H1 (cell line): ENCODE results near the gene ABI3BP. TPM values are rescaled to one million over a fixed set of nuclear protein-coding genes. Genes with fewer than 3 reads are reported as not detected.

Source experiments
- CTCF ChIA-PET: fragments of 300-600 bp; sonication (Branson Sonifier 250); formaldehyde crosslinking; loops from one replicate; lab custom pipeline; 2021; ENCODE audit not compliant: partially characterized antibody; lab: Charles Lee
- POLR2A ChIA-PET: fragments of 300-600 bp; sonication (Branson Sonifier 250); formaldehyde crosslinking; loops from one replicate; lab custom pipeline; 2021; ENCODE audit warnings: inconsistent platforms; ENCODE audit not compliant: partially characterized antibody; lab: Charles Lee
- DNase-seq, 2 experiments: peaks; one replicate each; pipeline versions ENCODE4 v3.0.0 to v3.0.0-alpha.2; 2010 to 2022; ENCODE audit warnings: low spot score in 2 of 2, low read depth in 1 of 2, mixed read lengths in 1 of 2
- FAIRE-seq: peaks from 2 replicates; lab custom pipeline; 2011; peaks lifted over from hg19 to GRCh38; lab: Jason Lieb, UNC
- H2AFZ ChIP-seq: 2 replicates; pipeline ENCODE4 v1.8.1; 2012; ENCODE audit warnings: low read length, inconsistent platforms
- H2AK5ac ChIP-seq: 2 replicates; pipeline ENCODE4 v1.6.1; 2013; ENCODE audit warnings: low read depth, low read length
- H2BK120ac ChIP-seq: replicated peaks from 2 replicates; pipeline ENCODE3; 2013; ENCODE audit warnings: low read depth, low read length, inconsistent platforms
- H2BK12ac ChIP-seq: 2 replicates; pipeline ENCODE4 v1.6.1; 2013; ENCODE audit warnings: low read depth, low read length
- H2BK15ac ChIP-seq: 2 replicates; pipeline ENCODE4 v1.6.1; 2013; ENCODE audit warnings: low read length
- H2BK20ac ChIP-seq: 2 replicates; pipeline ENCODE4 v1.6.1; 2013; ENCODE audit warnings: low read length
- H2BK5ac ChIP-seq: 2 replicates; pipeline ENCODE4 v1.6.1; 2013; ENCODE audit warnings: low read depth, low read length
- H3K14ac ChIP-seq: 2 replicates; pipeline ENCODE4 v1.6.1; 2013; ENCODE audit warnings: inconsistent platforms; ENCODE audit not compliant: insufficient read length
- H3K18ac ChIP-seq: 2 replicates; pipeline ENCODE4 v1.6.1; 2013; ENCODE audit warnings: low read length; ENCODE audit errors: extremely low read depth
- H3K23ac ChIP-seq: 2 replicates; pipeline ENCODE4 v1.6.1; 2013; ENCODE audit warnings: inconsistent platforms; ENCODE audit not compliant: insufficient read length
- H3K23me2 ChIP-seq: 2 replicates; pipeline ENCODE4 v1.6.1; 2013; ENCODE audit warnings: low read depth, low read length
- H3K27ac ChIP-seq: 2 replicates; pipeline ENCODE4 v1.6.1; 2011; ENCODE audit warnings: low read depth, low read length, inconsistent platforms
- H3K27me3 ChIP-seq, 4 experiments: replicated peaks in 1 of 4; 1 replicate in 1 of 4; 2 replicates in 3 of 4; pipeline versions ENCODE4 v1.6.1 to v1.8.1; 2011 to 2013; ENCODE audit warnings: low read length in 3 of 4, mild to moderate bottlenecking in 3 of 4, inconsistent platforms in 2 of 4, mixed read lengths in 2 of 4, moderate library complexity in 1 of 4; ENCODE audit not compliant: control insufficient read depth in 3 of 4, insufficient read depth in 3 of 4; ENCODE audit errors: extremely low read depth in 1 of 4
- H3K36me3 ChIP-seq, 4 experiments: 2 replicates each; pipeline versions ENCODE4 v1.6.1 to v1.8.1; 2011 to 2013; ENCODE audit warnings: mild to moderate bottlenecking in 4 of 4, low read length in 3 of 4, moderate library complexity in 2 of 4, control low read depth in 1 of 4, inconsistent platforms in 1 of 4; ENCODE audit not compliant: insufficient read depth in 4 of 4, control insufficient read depth in 2 of 4
- H3K4ac ChIP-seq: replicated peaks from 2 replicates; pipeline ENCODE3; 2013; ENCODE audit warnings: low read length, low read depth, mixed read lengths, inconsistent platforms; ENCODE audit not compliant: insufficient read length
- H3K4me1 ChIP-seq, 4 experiments: replicated peaks in 1 of 4; 1 replicate in 1 of 4; 2 replicates in 3 of 4; pipeline versions ENCODE4 v1.6.1 to v1.8.1; 2011 to 2013; ENCODE audit warnings: low read length in 3 of 4, inconsistent platforms in 2 of 4, mixed read lengths in 1 of 4; ENCODE audit not compliant: insufficient read depth in 4 of 4, control insufficient read depth in 3 of 4
- H3K4me2 ChIP-seq, 2 experiments: 2 replicates each; pipeline versions ENCODE4 v1.6.1 to v1.8.1; 2011 to 2013; ENCODE audit warnings: low read depth in 2 of 2, low read length in 2 of 2, control low read depth in 1 of 2, inconsistent platforms in 1 of 2, mild to moderate bottlenecking in 1 of 2; ENCODE audit not compliant: insufficient read depth in 1 of 2
- H3K4me3 ChIP-seq, 4 experiments: fragments of 200-600, 300-600 bp in 1 of 4; sonication (generic), shearing (Covaris generic), sonication (Bioruptor Twin) in 1 of 4; 2 replicates each; pipeline versions ENCODE4 v1.5.1 to v1.8.1; 2011 to 2016; ENCODE audit warnings: low read length in 4 of 4, low read depth in 3 of 4, control low read depth in 2 of 4, inconsistent platforms in 2 of 4, mild to moderate bottlenecking in 2 of 4, mixed read lengths in 1 of 4, moderate library complexity in 1 of 4; ENCODE audit not compliant: insufficient read depth in 2 of 4; ENCODE audit errors: extremely low read depth in 1 of 4
- H3K56ac ChIP-seq: replicated peaks from 2 replicates; pipeline ENCODE3; 2013; ENCODE audit warnings: low read depth, mild to moderate bottlenecking, mixed read lengths, low read length, inconsistent platforms; ENCODE audit not compliant: insufficient read length
- H3K79me1 ChIP-seq: 2 replicates; pipeline ENCODE4 v1.6.1; 2013; ENCODE audit warnings: low read depth, low read length, control low read depth
- H3K79me2 ChIP-seq, 2 experiments: 2 replicates each; pipeline versions ENCODE4 v1.6.1 to v1.8.1; 2012 to 2013; ENCODE audit warnings: low read length in 2 of 2, mild to moderate bottlenecking in 2 of 2, inconsistent platforms in 1 of 2; ENCODE audit not compliant: insufficient read depth in 2 of 2, control insufficient read depth in 1 of 2
- H3K9ac ChIP-seq, 4 experiments: replicated peaks in 1 of 4; 1 replicate in 1 of 4; 2 replicates in 3 of 4; pipeline versions ENCODE4 v1.6.1 to v1.8.1; 2011 to 2013; ENCODE audit warnings: low read depth in 3 of 4, low read length in 3 of 4, control low read depth in 2 of 4, mild to moderate bottlenecking in 2 of 4, moderate library complexity in 2 of 4, inconsistent platforms in 1 of 4; ENCODE audit errors: extremely low read depth in 1 of 4
- H3K9me3 ChIP-seq, 2 experiments: 2 replicates each; pipeline versions ENCODE4 v1.6.1 to v1.8.1; 2012 to 2013; ENCODE audit warnings: mild to moderate bottlenecking in 2 of 2, moderate library complexity in 2 of 2, control low read depth in 1 of 2, inconsistent platforms in 1 of 2, low read depth in 1 of 2, low read length in 1 of 2, mixed read lengths in 1 of 2; ENCODE audit not compliant: insufficient read depth in 2 of 2
- H4K20me1 ChIP-seq, 2 experiments: replicated peaks in 1 of 2; 2 replicates each; pipeline versions ENCODE3 to v1.8.1; 2011 to 2013; ENCODE audit warnings: inconsistent platforms in 2 of 2, low read length in 2 of 2, mild to moderate bottlenecking in 1 of 2; ENCODE audit not compliant: insufficient read depth in 2 of 2, control insufficient read depth in 1 of 2
- H4K5ac ChIP-seq: 2 replicates; pipeline ENCODE4 v1.6.1; 2013; ENCODE audit warnings: low read length, low read depth, mixed read lengths, inconsistent platforms; ENCODE audit not compliant: insufficient read length
- H4K8ac ChIP-seq: 2 replicates; pipeline ENCODE4 v1.8.0; 2013; ENCODE audit warnings: mild to moderate bottlenecking, moderate library complexity, low read length, inconsistent platforms; ENCODE audit not compliant: insufficient read depth; ENCODE audit errors: extremely low read depth
- H4K91ac ChIP-seq: replicated peaks from 2 replicates; pipeline ENCODE3; 2013; ENCODE audit warnings: low read length, mixed read lengths, inconsistent platforms; ENCODE audit not compliant: insufficient read length
- BACH1 ChIP-seq: IDR thresholded peaks from 2 replicates; pipeline ENCODE4 v1.6.1; 2012; ENCODE audit warnings: low read length, improper control_type of control experiment
- EP300 ChIP-seq, 2 experiments: IDR thresholded peaks; 1 replicate in 1 of 2; 2 replicates in 1 of 2; pipeline ENCODE4 v1.6.1; 2011 to 2012; ENCODE audit warnings: low read depth in 2 of 2, low read length in 2 of 2, mild to moderate bottlenecking in 2 of 2, borderline replicate concordance in 1 of 2, inconsistent platforms in 1 of 2, moderate library complexity in 1 of 2
- EZH2 ChIP-seq: fragments of 200-600 bp; sonication (generic); IDR thresholded peaks from 2 replicates; pipeline ENCODE4 v1.7.1; 2012; ENCODE audit warnings: low read depth, mild to moderate bottlenecking, moderate library complexity, low read length, inconsistent platforms; ENCODE audit not compliant: severe bottlenecking
- GTF2F1 ChIP-seq: IDR thresholded peaks from 2 replicates; pipeline ENCODE4 v1.6.1; 2012; ENCODE audit warnings: low read depth, low read length, improper control_type of control experiment, borderline replicate concordance
- PHF8 ChIP-seq: fragments of 200-600 bp; sonication (generic); conservative IDR thresholded peaks from 2 replicates; pipeline ENCODE4 v1.7.1; 2012; ENCODE audit warnings: low read depth, mild to moderate bottlenecking, inconsistent platforms, low read length, moderate library complexity
- POLR2A ChIP-seq, 2 experiments: IDR thresholded peaks; 1 replicate in 1 of 2; 2 replicates in 1 of 2; pipeline ENCODE4 v1.6.1; 2011; ENCODE audit warnings: low read depth in 2 of 2, low read length in 2 of 2, mild to moderate bottlenecking in 2 of 2; ENCODE audit errors: control extremely low read depth in 1 of 2
- WGBS, 2 experiments: shearing (Covaris generic) in 1 of 2; methylation state at CpG; one replicate each; pipeline versions ENCODE4 v1.1.6 to v1.1.7; 2013 to 2015; ENCODE audit warnings: low lambda C conversion rate in 2 of 2, mixed read lengths in 2 of 2, inconsistent platforms in 1 of 2, low coverage in 1 of 2, missing lambda C conversion rate in 1 of 2; ENCODE audit not compliant: insufficient replicate concordance in 2 of 2, insufficient coverage in 1 of 2, insufficient read length in 1 of 2; ENCODE audit errors: extremely low coverage in 1 of 2, missing lambda C conversion rate in 1 of 2; 5-methylcytosine and 5-hydroxymethylcytosine counted together
- polyA plus RNA-seq, 7 experiments: library from polyadenylated mRNA; depleted of rRNA in 3 of 7; stranded (reverse) in 5 of 7; unstranded in 2 of 7; fragments of >200 nt in 5 of 7; fragments of 200-250 nt in 2 of 7; gene quantifications; 1 replicate in 5 of 7; 2 replicates in 1 of 7; 4 replicates in 1 of 7; pipeline versions ENCODE4 v1.2.1 to v1.2.3, GENCODE V29; 2011 to 2013; ENCODE audit warnings: missing spikeins in 2 of 7, mixed read lengths in 2 of 7
- total RNA-seq: library from RNA; stranded (reverse); fragmentation: NEBNext Ultra II Directional; extraction: Animal tissue kit (Norgen Biotek cat#: 25700); gene quantifications from 2 replicates; pipeline ENCODE4 v1.2.1, GENCODE V29; 2021

The ABI3BP gene
- total and polyA plus RNA-seq, 2 of the 8 experiments (the other 6 are each of a cell fraction or from before 2014, with no cell fraction given): 0.08 to 0.32 TPM

DNA sequence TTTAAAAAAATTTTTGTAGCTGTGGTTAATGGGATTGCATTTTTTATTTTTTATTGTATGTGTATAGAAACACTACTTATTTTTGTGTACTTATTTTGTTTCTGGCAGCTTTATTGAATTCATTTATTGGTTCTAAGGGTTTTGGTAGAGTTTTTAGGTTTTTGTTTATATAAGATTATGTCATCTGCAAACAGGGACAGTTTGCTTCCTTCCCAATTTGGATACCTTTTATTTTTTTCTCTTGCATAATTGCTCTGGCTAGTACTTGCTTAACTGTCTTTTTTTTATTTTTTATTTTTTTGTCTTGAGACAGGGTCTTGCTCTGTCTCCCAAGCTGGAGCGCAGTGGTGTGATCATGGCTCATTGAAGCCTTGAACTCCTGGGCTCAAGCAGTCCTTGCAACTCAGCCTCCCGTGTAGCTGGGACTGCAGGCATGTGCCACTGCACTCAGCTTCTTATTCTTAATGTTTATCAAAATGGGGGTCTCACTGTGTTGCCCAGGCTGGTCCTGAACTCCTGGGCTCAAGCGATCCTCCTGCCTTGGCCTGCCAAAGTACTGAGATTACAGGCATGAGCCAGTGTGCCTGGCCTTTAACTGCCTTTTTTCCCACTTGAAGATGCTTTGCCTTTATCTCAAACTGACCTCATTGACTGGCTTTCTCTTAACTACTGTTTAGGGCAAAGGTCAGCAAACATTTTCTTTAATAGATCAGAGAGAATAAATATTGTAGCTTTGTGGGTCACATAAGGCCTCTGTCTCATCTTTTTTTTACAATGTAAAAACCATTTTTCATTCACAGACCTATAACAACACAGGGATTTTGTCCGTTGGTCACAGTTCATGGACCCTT is 275.4 kb downstream of the ABI3BP start:
- FAIRE-seq (no peak), DNase-seq (no peak)
- CTCF ChIA-PET: interaction anchor here (1.0 to 1.7 kb wide), 3 partner anchors 19 to 256 kb away, joined by 3 to 5 read pairs (median 3); no protein-coding TSS in a partner anchor
- Histone ChIP-seq H3K79me1 (peaks cover 2% of the 10 kb centered on the region; the same call in 1 of the 2 replicates), H3K18ac (no peak overlapping the region), H3K36me3 (peaks cover 6 to 48% (median 15%) of the 10 kb centered on the region in 4 experiments), H4K91ac (no peak overlapping the region), H3K9me3 (no peaks in the 10 kb centered on the region), H2BK12ac (no peak overlapping the region), H2BK120ac (no peak overlapping the region), H3K79me2 (peaks cover 8 to 93% of the 10 kb centered on the region in 2 experiments; a peak in 3 of 4 replicates), H4K8ac (no peak overlapping the region), H3K23me2 (no peaks in the 10 kb centered on the region), H3K27me3 (no peaks in the 10 kb centered on the region), H3K4me3 (no peak overlapping the region), H2BK15ac (no peak overlapping the region), H3K4me1 (no peaks in the 10 kb centered on the region), H3K27ac (no peak overlapping the region), H2AFZ (no peak overlapping the region), H3K4me2 (no peak overlapping the region), H3K56ac (no peak overlapping the region), H2BK20ac (no peak overlapping the region), H3K9ac (no peak overlapping the region), H4K5ac (no peak overlapping the region), H3K23ac (no peak overlapping the region), H3K4ac (no peak overlapping the region), H4K20me1 (peaks cover 2 to 7% of the 10 kb centered on the region in 2 experiments), H2AK5ac (no peak overlapping the region), H2BK5ac (no peak overlapping the region), H3K14ac (no peak overlapping the region)
- POLR2A ChIA-PET: interaction anchor here (1.3 to 1.4 kb wide), 2 partner anchors 9 to 12 kb away, joined by 3 to 4 read pairs; partner anchors contain the start of gene TFG
- WGBS, 2 experiments: 95% methylated on average over 4 of the region's 4 CpGs; no CpG with 5 or more reads in 1 of the 2 experiments
- TF ChIP-seq PHF8 (no peak), GTF2F1 (no peak), EZH2 (no peak), EP300 (IDR thresholded peaks at IDR 0.05; ENCODE audit: borderline replicate concordance in 1 of 2, low read depth in 2 of 2, low read length in 2 of 2) (no peak), POLR2A (IDR thresholded peaks at IDR 0.05; ENCODE audit: control extremely low read depth in 1 of 2, low read depth in 2 of 2, low read length in 2 of 2) (no peak), BACH1 (no peak)
